VCaP (cell line): ENCODE results near the gene PLA2G4D.

ENCODE experiments used
- H3K27ac ChIP-seq: fragments of 450-650 bp; 2 replicates; pipeline ENCODE4 v1.5.1; 2017
- CTCF ChIP-seq: fragments of 450-650 bp; conservative IDR thresholded peaks from 2 replicates; pipeline ENCODE4 v1.5.1; 2017; ENCODE audit warnings: mild to moderate bottlenecking, moderate library complexity

Gene PLA2G4D

GRCh38 chr15:42094512-42094963, at the start of gene PLA2G4D:
Gene PLA2G4D (minus strand): TSS chr15:42094562. CDS start chr15:42094459, 103 bp downstream.
- TF ChIP-seq CTCF, result peak; percentile 49
- peak within 1 kb of the TSS; percentile 25 for H3K27ac ChIP-seq

DNA sequence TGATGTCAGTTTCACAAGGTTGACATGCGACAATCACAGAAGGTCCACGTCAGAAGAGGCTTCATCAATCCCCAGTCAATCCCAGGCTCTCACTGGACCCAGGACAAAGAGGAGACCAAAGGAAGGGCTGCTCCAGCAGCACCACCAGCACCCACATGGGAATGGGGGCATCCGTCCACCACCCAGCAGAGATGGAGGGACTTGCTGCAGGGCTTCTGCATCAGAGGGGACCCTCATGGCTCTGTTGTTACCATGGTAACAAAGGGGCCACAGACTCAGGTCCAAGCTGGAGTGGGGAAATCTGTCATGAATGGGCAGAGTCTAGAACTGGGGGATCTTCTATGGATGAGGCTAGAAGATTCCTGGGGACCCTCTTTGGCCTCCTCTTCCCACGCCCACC, 49.0 kb upstream of the PLA2G4D start:
- no peak for TF ChIP-seq CTCF
- no peak overlapping the region for H3K27ac ChIP-seq

DNA sequence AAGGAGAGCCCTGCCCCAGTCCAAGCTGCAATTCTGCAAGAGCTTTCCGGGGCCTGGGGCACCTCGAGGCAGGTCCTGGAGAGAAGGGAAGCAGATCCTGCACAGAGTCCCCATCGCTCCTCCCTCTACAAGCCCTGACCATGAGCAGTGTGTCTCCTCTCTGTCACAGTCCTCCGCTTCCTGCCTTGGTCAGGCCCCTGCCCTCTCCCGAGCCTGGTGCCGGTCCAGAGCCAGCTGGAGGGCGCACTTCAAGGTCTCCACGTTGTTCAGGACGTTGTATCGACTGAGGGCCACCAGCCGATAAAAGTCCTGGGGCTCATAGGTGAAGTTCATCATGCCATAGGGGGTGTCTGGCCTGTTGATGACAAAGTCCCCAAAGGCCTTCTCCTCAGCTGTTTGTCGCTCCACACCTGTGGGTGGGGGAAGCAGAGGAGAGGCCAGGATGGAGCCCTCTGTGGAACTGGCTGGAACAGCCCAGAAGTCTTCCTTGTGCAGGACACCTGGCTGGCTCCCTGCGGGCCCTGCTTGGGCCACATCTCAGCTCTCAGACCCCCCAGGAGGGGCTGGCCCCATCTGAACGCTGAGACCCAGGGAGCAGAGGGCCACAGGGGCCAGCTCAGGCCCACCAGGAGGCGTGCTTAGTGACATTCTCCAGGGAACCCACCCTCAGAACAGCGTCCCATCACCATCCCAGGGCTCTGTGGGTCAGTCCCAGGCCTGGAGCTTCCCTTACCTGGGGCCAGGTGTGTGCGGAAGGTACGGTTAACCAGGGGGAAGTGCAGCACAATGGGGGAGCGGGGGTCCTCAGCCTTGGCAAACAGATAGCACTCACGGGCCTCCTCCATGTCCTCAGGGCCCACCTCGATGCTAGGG, 47.7 kb upstream of the PLA2G4D start:
- H3K27ac ChIP-seq, result no peak overlapping the region
- TF ChIP-seq CTCF, result no peak

- TF ChIP-seq CTCF, result no peak
Observed at GRCh38 chr15:42141246-42141645, 46.9 kb upstream of the PLA2G4D start.

GRCh38 chr15:42140383-42141070, 46.2 kb upstream of the PLA2G4D start:
- no peak overlapping the region for H3K27ac ChIP-seq
- TF ChIP-seq CTCF, result no peak

More at GRCh38 chr15:42141246-42141645, 46.9 kb upstream of the PLA2G4D start:
- no peak overlapping the region for H3K27ac ChIP-seq

GRCh38 chr15:42139596-42139995, 45.2 kb upstream of the PLA2G4D start:
- no peak overlapping the region for H3K27ac ChIP-seq
- TF ChIP-seq CTCF, result no peak

DNA sequence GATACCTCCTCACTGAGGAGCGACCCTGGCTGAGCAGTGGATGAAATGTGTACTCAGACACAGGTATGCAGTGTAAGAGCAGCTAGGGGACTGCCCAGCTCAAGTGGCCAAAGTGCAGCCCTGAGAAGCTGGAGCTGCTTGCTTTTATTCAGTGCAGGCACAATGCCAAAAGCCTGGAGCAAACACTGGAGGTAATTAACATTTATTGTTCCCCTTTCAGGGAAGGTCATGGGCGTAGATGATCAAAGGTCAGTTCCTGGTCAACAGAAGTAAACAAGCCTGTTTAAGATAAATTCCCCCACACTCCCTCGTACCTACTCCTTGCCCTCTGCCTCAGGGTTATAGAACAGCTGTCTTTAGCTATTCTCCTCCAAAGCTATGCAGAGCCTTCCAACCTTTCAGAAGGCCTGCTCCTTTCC, 44.6 kb upstream of the PLA2G4D start:
- no peak for TF ChIP-seq CTCF
- H3K27ac ChIP-seq, result no peak overlapping the region
